ENCODE data around the gene OR1J4. TPM values are rescaled to one million over a fixed set of nuclear protein-coding genes. Genes with fewer than 3 reads are reported as not detected.

The OR1J4 gene
- total RNA-seq, 1 experiment from 2014 or later = not detected

DNA sequence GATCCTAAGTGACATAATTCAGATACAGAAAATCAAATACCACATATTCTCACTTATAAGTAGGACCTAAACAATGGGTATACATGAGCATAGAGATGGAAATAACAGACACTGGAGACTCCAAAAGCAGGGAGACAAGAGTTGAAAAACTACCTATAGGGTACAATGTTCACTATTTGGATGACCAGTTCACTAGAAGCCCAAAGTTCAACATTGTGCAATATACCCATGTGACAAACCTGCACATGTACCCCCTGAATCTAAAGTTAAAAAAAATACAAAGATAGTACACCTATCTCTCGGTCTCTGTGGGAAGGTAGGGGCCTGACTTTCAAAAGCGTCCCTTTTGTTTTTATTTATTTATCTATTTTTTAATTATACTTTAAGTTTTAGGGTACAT, 19.8 kb downstream of the OR1J4 start (continued):
- TF ChIP-seq SP1 (CRISPR knock-in tag; conservative IDR thresholded peaks at IDR 0.05) = no peak

DNA sequence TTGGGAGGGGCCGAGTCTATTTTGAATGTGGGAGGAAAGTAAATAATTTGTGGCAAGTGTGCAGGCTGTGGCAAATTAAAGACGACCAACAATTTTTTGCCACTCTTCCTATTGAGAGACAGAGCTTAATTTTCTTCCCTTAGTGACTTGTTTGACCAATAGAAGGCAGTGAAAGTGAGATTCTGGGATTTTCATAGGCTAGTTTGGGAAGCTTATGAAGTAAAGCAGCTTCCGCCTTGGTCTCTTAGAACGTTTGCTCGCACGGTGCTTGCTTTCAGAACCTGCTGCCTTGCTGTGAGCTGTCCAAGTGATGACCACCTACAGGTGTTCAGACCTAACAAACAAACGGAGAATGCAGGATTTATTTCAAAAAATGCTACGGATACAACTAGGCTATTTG, 27.3 kb downstream of the OR1J4 start:
- ATAC-seq (no peak), DNase-seq (ENCODE audit: low spot score) (no peak)
- H3K4me1 Mint-ChIP-seq = no peaks in the 10 kb centered on the region
- H3K27ac Mint-ChIP-seq = no peak overlapping the region
- H3K27me3 Mint-ChIP-seq (ENCODE audit: low read depth) = peaks cover 12% of the 10 kb centered on the region
- CTCF ChIA-PET = no interaction called here
- peaks cover 84% of the 10 kb centered on the region for H3K9me3 Mint-ChIP-seq
- POLR2A ChIA-PET = no interaction called here
- H3K36me3 Mint-ChIP-seq = peaks cover 34% of the 10 kb centered on the region
- TF ChIP-seq, protein P1, sequence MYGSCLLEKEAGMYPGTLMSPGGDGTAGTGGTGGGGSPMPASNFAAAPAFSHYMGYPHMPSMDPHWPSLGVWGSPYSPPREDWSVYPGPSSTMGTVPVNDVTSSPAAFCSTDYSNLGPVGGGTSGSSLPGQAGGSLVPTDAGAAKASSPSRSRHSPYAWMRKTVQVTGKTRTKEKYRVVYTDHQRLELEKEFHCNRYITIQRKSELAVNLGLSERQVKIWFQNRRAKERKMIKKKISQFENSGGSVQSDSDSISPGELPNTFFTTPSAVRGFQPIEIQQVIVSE (CRISPR knock-in tag; IDR thresholded peaks at IDR 0.05; ENCODE audit: borderline replicate concordance) = no peak
- TF ChIP-seq, protein P2, sequence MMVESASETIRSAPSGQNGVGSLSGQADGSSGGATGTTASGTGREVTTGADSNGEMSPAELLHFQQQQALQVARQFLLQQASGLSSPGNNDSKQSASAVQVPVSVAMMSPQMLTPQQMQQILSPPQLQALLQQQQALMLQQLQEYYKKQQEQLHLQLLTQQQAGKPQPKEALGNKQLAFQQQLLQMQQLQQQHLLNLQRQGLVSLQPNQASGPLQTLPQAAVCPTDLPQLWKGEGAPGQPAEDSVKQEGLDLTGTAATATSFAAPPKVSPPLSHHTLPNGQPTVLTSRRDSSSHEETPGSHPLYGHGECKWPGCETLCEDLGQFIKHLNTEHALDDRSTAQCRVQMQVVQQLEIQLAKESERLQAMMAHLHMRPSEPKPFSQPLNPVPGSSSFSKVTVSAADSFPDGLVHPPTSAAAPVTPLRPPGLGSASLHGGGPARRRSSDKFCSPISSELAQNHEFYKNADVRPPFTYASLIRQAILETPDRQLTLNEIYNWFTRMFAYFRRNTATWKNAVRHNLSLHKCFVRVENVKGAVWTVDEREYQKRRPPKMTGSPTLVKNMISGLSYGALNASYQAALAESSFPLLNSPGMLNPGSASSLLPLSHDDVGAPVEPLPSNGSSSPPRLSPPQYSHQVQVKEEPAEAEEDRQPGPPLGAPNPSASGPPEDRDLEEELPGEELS (CRISPR knock-in tag; IDR thresholded peaks at IDR 0.05) = no peak
- TF ChIP-seq, protein P3, sequence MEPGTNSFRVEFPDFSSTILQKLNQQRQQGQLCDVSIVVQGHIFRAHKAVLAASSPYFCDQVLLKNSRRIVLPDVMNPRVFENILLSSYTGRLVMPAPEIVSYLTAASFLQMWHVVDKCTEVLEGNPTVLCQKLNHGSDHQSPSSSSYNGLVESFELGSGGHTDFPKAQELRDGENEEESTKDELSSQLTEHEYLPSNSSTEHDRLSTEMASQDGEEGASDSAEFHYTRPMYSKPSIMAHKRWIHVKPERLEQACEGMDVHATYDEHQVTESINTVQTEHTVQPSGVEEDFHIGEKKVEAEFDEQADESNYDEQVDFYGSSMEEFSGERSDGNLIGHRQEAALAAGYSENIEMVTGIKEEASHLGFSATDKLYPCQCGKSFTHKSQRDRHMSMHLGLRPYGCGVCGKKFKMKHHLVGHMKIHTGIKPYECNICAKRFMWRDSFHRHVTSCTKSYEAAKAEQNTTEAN (CRISPR knock-in tag; IDR thresholded peaks at IDR 0.05) = no peak
- no peak overlapping the region for H3K4me3 Mint-ChIP-seq

DNA sequence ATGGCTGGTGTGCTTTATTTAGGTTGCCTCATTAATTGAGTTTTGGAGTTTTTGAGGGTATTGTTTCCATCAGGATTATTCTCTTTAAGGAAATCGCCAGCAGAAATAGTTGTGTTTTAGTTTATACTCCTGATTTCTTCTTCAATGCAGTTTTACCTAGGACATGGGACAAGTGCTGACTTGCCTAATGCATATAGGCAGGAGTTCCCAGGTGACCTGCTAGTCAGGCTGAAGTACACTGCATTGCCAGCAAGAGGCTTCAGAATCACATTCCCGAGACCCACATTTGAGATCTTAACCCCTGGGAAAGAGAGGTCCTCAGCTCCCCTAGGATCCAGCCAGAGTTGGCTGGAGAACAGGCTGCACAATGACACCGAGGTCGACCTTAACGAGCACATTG, 32.4 kb downstream of the OR1J4 start:
- ChIA-PET CTCF (no interaction called here), POLR2A (no interaction called here)
- peaks cover 89% of the 10 kb centered on the region for H3K9me3 Mint-ChIP-seq
- H3K27ac Mint-ChIP-seq = no peak overlapping the region
- H3K4me1 Mint-ChIP-seq = no peaks in the 10 kb centered on the region
- no peak for TF ChIP-seq JUN (CRISPR knock-in tag; IDR thresholded peaks at IDR 0.05)
- no peak for TF ChIP-seq ZNF263 (CRISPR knock-in tag; IDR thresholded peaks at IDR 0.05; ENCODE audit: low read depth)
- TF ChIP-seq NFYB (CRISPR knock-in tag; conservative IDR thresholded peaks at IDR 0.05; ENCODE audit: low read depth) = no peak
- no peak for TF ChIP-seq NR1H2 (CRISPR knock-in tag; IDR thresholded peaks at IDR 0.05)
- TF ChIP-seq, protein P4, sequence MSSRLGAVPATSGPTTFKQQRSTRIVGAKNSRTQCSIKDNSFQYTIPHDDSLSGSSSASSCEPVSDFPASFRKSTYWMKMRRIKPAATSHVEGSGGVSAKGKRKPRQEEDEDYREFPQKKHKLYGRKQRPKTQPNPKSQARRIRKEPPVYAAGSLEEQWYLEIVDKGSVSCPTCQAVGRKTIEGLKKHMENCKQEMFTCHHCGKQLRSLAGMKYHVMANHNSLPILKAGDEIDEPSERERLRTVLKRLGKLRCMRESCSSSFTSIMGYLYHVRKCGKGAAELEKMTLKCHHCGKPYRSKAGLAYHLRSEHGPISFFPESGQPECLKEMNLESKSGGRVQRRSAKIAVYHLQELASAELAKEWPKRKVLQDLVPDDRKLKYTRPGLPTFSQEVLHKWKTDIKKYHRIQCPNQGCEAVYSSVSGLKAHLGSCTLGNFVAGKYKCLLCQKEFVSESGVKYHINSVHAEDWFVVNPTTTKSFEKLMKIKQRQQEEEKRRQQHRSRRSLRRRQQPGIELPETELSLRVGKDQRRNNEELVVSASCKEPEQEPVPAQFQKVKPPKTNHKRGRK (CRISPR knock-in tag; IDR thresholded peaks at IDR 0.05; ENCODE audit: borderline replicate concordance) = no peak
- TF ChIP-seq, protein P2 (CRISPR knock-in tag; IDR thresholded peaks at IDR 0.05) = no peak
- TF ChIP-seq, protein P5, sequence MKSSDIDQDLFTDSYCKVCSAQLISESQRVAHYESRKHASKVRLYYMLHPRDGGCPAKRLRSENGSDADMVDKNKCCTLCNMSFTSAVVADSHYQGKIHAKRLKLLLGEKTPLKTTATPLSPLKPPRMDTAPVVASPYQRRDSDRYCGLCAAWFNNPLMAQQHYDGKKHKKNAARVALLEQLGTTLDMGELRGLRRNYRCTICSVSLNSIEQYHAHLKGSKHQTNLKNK (CRISPR knock-in tag; IDR thresholded peaks at IDR 0.05) = no peak
- TF ChIP-seq HMGA2 (CRISPR knock-in tag; IDR thresholded peaks at IDR 0.05) = no peak
- TF ChIP-seq, protein P6, sequence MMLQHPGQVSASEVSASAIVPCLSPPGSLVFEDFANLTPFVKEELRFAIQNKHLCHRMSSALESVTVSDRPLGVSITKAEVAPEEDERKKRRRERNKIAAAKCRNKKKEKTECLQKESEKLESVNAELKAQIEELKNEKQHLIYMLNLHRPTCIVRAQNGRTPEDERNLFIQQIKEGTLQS (CRISPR knock-in tag; conservative IDR thresholded peaks at IDR 0.05) = no peak
- no peak for TF ChIP-seq ZNF121 (CRISPR knock-in tag; IDR thresholded peaks at IDR 0.05)
- no peak for TF ChIP-seq FOXJ3 (CRISPR knock-in tag; IDR thresholded peaks at IDR 0.05; ENCODE audit: borderline replicate concordance)
- no peak for TF ChIP-seq OVOL2 (CRISPR knock-in tag; IDR thresholded peaks at IDR 0.05; ENCODE audit: borderline replicate concordance)
- no peak for TF ChIP-seq CBFB (CRISPR knock-in tag; IDR thresholded peaks at IDR 0.05; ENCODE audit: low read depth)
- H3K4me3 Mint-ChIP-seq = no peak overlapping the region
- ATAC-seq (no peak), DNase-seq (ENCODE audit: low spot score) (no peak)
- peaks cover 39% of the 10 kb centered on the region for H3K36me3 Mint-ChIP-seq
- peaks cover 30% of the 10 kb centered on the region for H3K27me3 Mint-ChIP-seq (ENCODE audit: low read depth)
